C4-2B (cell line): ENCODE data around the gene AGPAT1.
"Not testable (repeated sequence)": the region's sequence is repeated elsewhere in the genome, so short reads cannot be mapped to it uniquely, and the experiment has no call there.

ENCODE experiments used
- ZFX ChIP-seq: fragments of 450-650 bp; IDR thresholded peaks from 2 replicates; pipeline ENCODE4 v1.6.1; 2017
- TF ChIP-seq, protein P1 (sequence below): fragments of 450-650 bp; conservative IDR thresholded peaks from 2 replicates; pipeline ENCODE4 v1.5.1; 2017; ENCODE audit warnings: mild to moderate bottlenecking

DNA sequence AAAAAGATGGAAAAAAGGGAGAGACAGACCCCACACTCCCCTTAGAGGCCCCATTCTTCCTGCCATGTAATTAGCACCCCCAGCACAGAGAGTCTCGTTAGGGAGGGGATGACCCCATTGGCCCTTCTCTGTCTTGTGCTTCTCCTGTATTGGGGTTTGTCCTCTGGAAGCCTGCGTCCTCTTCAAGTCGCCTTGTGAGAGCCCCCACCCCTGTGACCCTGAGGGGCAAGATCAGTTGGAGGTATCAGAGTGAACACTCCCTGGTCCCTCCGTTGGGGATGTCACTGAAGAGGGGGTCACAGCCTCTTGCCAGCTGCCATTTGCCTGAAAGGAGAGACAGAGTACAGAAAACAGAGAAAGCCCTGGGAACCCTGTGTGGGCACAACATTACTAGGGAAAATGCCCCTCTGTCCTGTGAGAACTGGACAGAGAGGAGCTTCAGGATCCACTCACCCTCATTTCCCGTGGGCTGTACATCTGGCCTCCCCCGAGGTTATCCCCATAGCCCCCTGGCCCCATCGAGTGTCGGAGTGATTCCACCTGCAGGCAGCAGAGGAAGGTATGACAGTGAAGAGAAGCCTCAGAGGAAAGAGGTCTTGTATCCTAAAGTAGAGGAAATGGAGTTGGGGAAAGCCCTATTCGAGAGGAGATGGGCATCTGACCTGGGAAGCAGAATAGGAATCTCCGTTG, 10.4 kb upstream of the AGPAT1 start:
- TF ChIP-seq, protein P1, sequence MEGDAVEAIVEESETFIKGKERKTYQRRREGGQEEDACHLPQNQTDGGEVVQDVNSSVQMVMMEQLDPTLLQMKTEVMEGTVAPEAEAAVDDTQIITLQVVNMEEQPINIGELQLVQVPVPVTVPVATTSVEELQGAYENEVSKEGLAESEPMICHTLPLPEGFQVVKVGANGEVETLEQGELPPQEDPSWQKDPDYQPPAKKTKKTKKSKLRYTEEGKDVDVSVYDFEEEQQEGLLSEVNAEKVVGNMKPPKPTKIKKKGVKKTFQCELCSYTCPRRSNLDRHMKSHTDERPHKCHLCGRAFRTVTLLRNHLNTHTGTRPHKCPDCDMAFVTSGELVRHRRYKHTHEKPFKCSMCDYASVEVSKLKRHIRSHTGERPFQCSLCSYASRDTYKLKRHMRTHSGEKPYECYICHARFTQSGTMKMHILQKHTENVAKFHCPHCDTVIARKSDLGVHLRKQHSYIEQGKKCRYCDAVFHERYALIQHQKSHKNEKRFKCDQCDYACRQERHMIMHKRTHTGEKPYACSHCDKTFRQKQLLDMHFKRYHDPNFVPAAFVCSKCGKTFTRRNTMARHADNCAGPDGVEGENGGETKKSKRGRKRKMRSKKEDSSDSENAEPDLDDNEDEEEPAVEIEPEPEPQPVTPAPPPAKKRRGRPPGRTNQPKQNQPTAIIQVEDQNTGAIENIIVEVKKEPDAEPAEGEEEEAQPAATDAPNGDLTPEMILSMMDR = not testable (repeated sequence)
- TF ChIP-seq ZFX = not testable (repeated sequence)
